Panc1 (cell line): ENCODE data around the gene CDK19.

Source experiments
- CTCF ChIP-seq: fragments of 450-650 bp; IDR thresholded peaks from 2 replicates; pipeline ENCODE4 v1.5.1; 2017; ENCODE audit warnings: mild to moderate bottlenecking
- POLR2AphosphoS5 ChIP-seq: IDR thresholded peaks from 2 replicates; pipeline ENCODE4 v1.6.1; 2012; ENCODE audit warnings: mild to moderate bottlenecking, low read depth, low read length, moderate library complexity
- SIN3A ChIP-seq: IDR thresholded peaks from 2 replicates; pipeline ENCODE4 v1.6.1; 2012; ENCODE audit warnings: low read depth, mild to moderate bottlenecking, low read length, moderate library complexity, borderline replicate concordance; ENCODE audit not compliant: insufficient read depth
- TCF7L2 ChIP-seq: IDR thresholded peaks from 2 replicates; pipeline ENCODE4 v1.6.1; 2011; ENCODE audit warnings: mild to moderate bottlenecking, low read depth, low read length, inconsistent platforms

DNA sequence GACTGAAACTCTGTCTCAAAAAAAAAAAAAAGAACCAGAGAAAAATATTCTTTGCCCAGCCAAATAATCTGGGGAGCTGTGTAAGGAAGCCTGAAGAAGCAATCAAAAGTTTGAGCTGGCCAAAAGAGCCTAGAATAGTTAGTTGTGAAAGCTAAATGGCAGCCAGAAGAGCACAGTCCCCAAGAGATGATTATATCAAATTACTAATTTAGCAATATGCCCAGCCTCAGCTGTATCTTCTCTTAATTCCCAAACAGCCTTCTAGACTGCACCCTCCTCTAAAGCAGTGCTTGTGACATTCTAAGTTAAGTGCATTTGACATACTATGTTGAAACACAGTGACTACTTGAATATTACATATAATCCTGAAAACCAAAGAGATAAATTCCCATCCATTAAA, 38.9 kb downstream of the CDK19 start:
- TF ChIP-seq CTCF (no peak), TCF7L2 (no peak), SIN3A (no peak), POLR2AphosphoS5 (no peak)
